CD14-positive monocyte (primary cell): ENCODE measurements around the gene RAB5IF. TPM values are rescaled to one million over a fixed set of nuclear protein-coding genes. Genes with fewer than 3 reads are reported as not detected.
A peak's percentile ranks its signal among the peaks of the same experiment; 100 is the strongest.

Source experiments
- DNase-seq, 3 donors: peaks; one replicate each; pipeline ENCODE4 v3.0.0-alpha.2; 2011 to 2022
- H2AFZ ChIP-seq: 2 replicates; pipeline ENCODE4 v1.6.0; 2012; ENCODE audit warnings: mild to moderate bottlenecking, low read depth, low read length, inconsistent platforms; ENCODE audit not compliant: insufficient read depth, poor library complexity, severe bottlenecking
- H3K27ac ChIP-seq, 2 donors: 1 replicate in 1 of 2; 2 replicates in 1 of 2; pipeline ENCODE4 v1.5.1; 2012 to 2013; ENCODE audit warnings: low read length in 2 of 2, control low read depth in 1 of 2, inconsistent platforms in 1 of 2, low read depth in 1 of 2, mild to moderate bottlenecking in 1 of 2
- H3K27me3 ChIP-seq, 2 donors: one replicate each; pipeline versions ENCODE4 v1.6.0 to v1.6.1; 2011 to 2013; ENCODE audit warnings: low read length in 2 of 2; ENCODE audit not compliant: control insufficient read depth in 2 of 2, insufficient read depth in 2 of 2
- H3K36me3 ChIP-seq, 2 donors: replicated peaks in 1 of 2; 1 replicate in 1 of 2; 2 replicates in 1 of 2; pipeline versions ENCODE4 v1.5.1 to v1.6.1; 2012 to 2013; ENCODE audit warnings: low read length in 2 of 2, control low read depth in 1 of 2, inconsistent platforms in 1 of 2, mild to moderate bottlenecking in 1 of 2; ENCODE audit not compliant: insufficient read depth in 2 of 2, control insufficient read depth in 1 of 2
- H3K4me1 ChIP-seq, 2 donors: 1 replicate in 1 of 2; 2 replicates in 1 of 2; pipeline versions ENCODE4 v1.5.1 to v1.6.1; 2012 to 2013; ENCODE audit warnings: low read length in 2 of 2, control low read depth in 1 of 2, inconsistent platforms in 1 of 2, mild to moderate bottlenecking in 1 of 2, moderate library complexity in 1 of 2; ENCODE audit not compliant: insufficient read depth in 2 of 2, control insufficient read depth in 1 of 2
- H3K4me2 ChIP-seq: replicated peaks from 2 replicates; pipeline ENCODE3; 2012; ENCODE audit warnings: low read length, moderate library complexity, mild to moderate bottlenecking; ENCODE audit not compliant: poor library complexity, severe bottlenecking; ENCODE audit errors: extremely low read depth
- H3K4me3 ChIP-seq, 3 experiments: fragments of 200-600 bp in 1 of 3; sonication (generic) in 1 of 3; replicated peaks in 1 of 3; 1 replicate in 2 of 3; 2 replicates in 1 of 3; pipeline ENCODE4 v1.5.1; 2011 to 2013; ENCODE audit warnings: low read length in 3 of 3, mild to moderate bottlenecking in 3 of 3, control low read depth in 2 of 3, low read depth in 2 of 3, inconsistent platforms in 1 of 3, moderate library complexity in 1 of 3
- H3K79me2 ChIP-seq: 2 replicates; pipeline ENCODE4 v1.6.0; 2012; ENCODE audit warnings: mild to moderate bottlenecking, control low read depth, inconsistent platforms, low read length, moderate library complexity; ENCODE audit not compliant: insufficient read depth
- H3K9ac ChIP-seq: 2 replicates; pipeline ENCODE4 v1.6.0; 2017; ENCODE audit warnings: low read length, mild to moderate bottlenecking; ENCODE audit not compliant: insufficient read depth, poor library complexity, severe bottlenecking
- H3K9me3 ChIP-seq, 2 donors: replicated peaks in 1 of 2; 1 replicate in 1 of 2; 2 replicates in 1 of 2; pipeline versions ENCODE4 v1.5.1 to v1.6.1; 2012 to 2013; ENCODE audit warnings: low read length in 2 of 2, control low read depth in 1 of 2; ENCODE audit not compliant: control insufficient read depth in 1 of 2, insufficient read depth in 1 of 2
- H4K20me1 ChIP-seq: 2 replicates; pipeline ENCODE4 v1.6.0; 2012; ENCODE audit warnings: mild to moderate bottlenecking, low read length, control low read depth, moderate library complexity; ENCODE audit not compliant: insufficient read depth
- H3K27ac Mint-ChIP-seq, 7 donors: one replicate each; pipeline ENCODE4 v1.8.0; 2020; ENCODE audit warnings: mild to moderate bottlenecking in 7 of 7, mixed read lengths in 7 of 7, moderate library complexity in 6 of 7, inconsistent platforms in 2 of 7
- H3K27me3 Mint-ChIP-seq, 3 donors: one replicate each; pipeline ENCODE4 v1.8.0; 2021 to 2022; ENCODE audit warnings: low read depth in 3 of 3, mild to moderate bottlenecking in 3 of 3, mixed read lengths in 3 of 3, moderate library complexity in 3 of 3, inconsistent platforms in 1 of 3
- H3K36me3 Mint-ChIP-seq, 2 donors: one replicate each; pipeline ENCODE4 v1.8.0; 2020; ENCODE audit warnings: mixed read lengths in 2 of 2, inconsistent platforms in 1 of 2, mild to moderate bottlenecking in 1 of 2
- H3K4me1 Mint-ChIP-seq: one replicate; pipeline ENCODE4 v1.8.0; 2020; ENCODE audit warnings: mild to moderate bottlenecking, mixed read lengths
- H3K4me3 Mint-ChIP-seq, 2 donors: one replicate each; pipeline ENCODE4 v1.8.0; 2020; ENCODE audit warnings: mild to moderate bottlenecking in 2 of 2, mixed read lengths in 2 of 2, moderate library complexity in 1 of 2
- H3K9me3 Mint-ChIP-seq, 7 donors: one replicate each; pipeline ENCODE4 v1.8.0; 2020 to 2022; ENCODE audit warnings: mixed read lengths in 7 of 7, mild to moderate bottlenecking in 6 of 7, moderate library complexity in 6 of 7, inconsistent platforms in 2 of 7
- WGBS: methylation state at CpG from one replicate; pipeline ENCODE4 v1.1.5; 2013; ENCODE audit warnings: missing lambda C conversion rate; ENCODE audit not compliant: insufficient coverage; 5-methylcytosine and 5-hydroxymethylcytosine counted together
- intact Hi-C, 2 donors: fragments of 100-400 bp; cut with micrococcal nuclease; formaldehyde crosslinking; loops; one replicate each; pipeline versions ENCODE4 v1.15.0 to v1.15.1; 2023
- polyA plus RNA-seq, 3 donors: library from polyadenylated mRNA; depleted of rRNA in 1 of 3; unstranded in 2 of 3; stranded (reverse) in 1 of 3; fragments of 300-500 nt in 2 of 3; fragments of >200 nt in 1 of 3; fragmentation: Illumina TruSeq in 2 of 3; gene quantifications; 1 replicate in 2 of 3; 2 replicates in 1 of 3; pipeline ENCODE4 v1.2.3, GENCODE V29; 2012 to 2021
- TF ChIP-seq, protein P1 (sequence below): fragments of 200-600 bp; IDR thresholded peaks from one replicate; pipeline ENCODE4 v1.8.0; 2022; ENCODE audit warnings: antibody characterized with exemption, mild to moderate bottlenecking

Gene RAB5IF
- polyA plus RNA-seq, 3 donors, result 325 to 790 (median 757) TPM

DNA sequence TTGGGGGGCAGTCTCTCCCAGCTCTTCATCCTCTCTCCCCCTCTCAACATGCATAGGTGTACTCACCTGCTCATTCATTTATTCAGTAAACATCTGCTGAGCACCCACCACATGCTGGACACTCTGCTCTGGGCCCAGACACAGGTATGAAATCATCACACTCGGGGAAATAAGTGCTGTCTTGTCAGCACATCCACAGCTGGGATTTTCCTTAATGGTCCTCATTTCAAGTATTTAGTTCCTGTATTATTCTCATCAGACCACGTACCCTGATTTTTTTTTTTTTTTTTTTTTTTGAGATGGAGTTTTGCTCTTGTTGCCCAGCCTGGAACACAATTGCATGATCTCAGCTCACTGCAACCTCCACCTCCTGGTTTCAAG is 19.4 kb downstream of the RAB5IF start:
- WGBS, result 86% methylated on average over 1 of the region's 2 CpGs
- Mint-ChIP-seq H3K4me3 (no peak overlapping the region), H3K4me1 (peaks cover 14% of the 10 kb centered on the region), H3K27ac (no peak overlapping the region), H3K9me3 (no peaks in the 10 kb centered on the region), H3K36me3 (peaks cover 0 to 5% of the 10 kb centered on the region in 2 donors), H3K27me3 (peaks cover 0 to 3% (median 0%) of the 10 kb centered on the region in 3 donors)
- H3K4me3 ChIP-seq, result no peak overlapping the region
- no peak overlapping the region for H2AFZ ChIP-seq
- no peaks in the 10 kb centered on the region for H3K36me3 ChIP-seq
- no peak overlapping the region for H3K4me2 ChIP-seq
- H3K9ac ChIP-seq, result no peak overlapping the region
- DNase-seq, result no peak
- H3K27ac ChIP-seq, result no peak overlapping the region
- H3K27me3 ChIP-seq, result no peaks in the 10 kb centered on the region
- peaks cover 6 to 8% of the 10 kb centered on the region in 2 donors for H3K4me1 ChIP-seq
- no peaks in the 10 kb centered on the region for H3K79me2 ChIP-seq
- intact Hi-C loops, result no loop called here
- TF ChIP-seq, protein P1, sequence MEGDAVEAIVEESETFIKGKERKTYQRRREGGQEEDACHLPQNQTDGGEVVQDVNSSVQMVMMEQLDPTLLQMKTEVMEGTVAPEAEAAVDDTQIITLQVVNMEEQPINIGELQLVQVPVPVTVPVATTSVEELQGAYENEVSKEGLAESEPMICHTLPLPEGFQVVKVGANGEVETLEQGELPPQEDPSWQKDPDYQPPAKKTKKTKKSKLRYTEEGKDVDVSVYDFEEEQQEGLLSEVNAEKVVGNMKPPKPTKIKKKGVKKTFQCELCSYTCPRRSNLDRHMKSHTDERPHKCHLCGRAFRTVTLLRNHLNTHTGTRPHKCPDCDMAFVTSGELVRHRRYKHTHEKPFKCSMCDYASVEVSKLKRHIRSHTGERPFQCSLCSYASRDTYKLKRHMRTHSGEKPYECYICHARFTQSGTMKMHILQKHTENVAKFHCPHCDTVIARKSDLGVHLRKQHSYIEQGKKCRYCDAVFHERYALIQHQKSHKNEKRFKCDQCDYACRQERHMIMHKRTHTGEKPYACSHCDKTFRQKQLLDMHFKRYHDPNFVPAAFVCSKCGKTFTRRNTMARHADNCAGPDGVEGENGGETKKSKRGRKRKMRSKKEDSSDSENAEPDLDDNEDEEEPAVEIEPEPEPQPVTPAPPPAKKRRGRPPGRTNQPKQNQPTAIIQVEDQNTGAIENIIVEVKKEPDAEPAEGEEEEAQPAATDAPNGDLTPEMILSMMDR, result no peak
- no peaks in the 10 kb centered on the region for H4K20me1 ChIP-seq
- no peaks in the 10 kb centered on the region for H3K9me3 ChIP-seq

DNA sequence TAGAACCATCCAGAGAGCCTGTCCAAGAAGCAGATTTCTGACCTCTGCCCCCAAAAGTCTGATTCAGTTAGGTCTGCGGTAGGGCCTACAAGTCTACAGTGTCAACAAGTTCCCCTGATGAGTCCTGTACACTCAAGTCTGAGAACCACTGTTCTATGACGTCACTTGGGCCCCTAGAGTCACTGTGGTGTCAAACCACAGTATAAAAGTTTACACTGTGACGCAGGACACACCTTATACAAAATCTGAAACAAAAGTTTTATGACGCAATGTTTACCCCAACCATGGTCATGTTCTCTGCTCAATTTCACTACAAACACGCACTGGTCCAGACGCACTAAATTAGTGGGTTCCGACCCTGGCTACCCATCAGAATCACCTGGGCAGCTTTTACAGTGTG is 22.5 kb downstream of the RAB5IF start:
- DNase-seq, result no peak
- no peak overlapping the region for H2AFZ ChIP-seq
- no peak overlapping the region for H3K27ac ChIP-seq
- no peaks in the 10 kb centered on the region for H3K79me2 ChIP-seq
- H3K36me3 ChIP-seq, result no peaks in the 10 kb centered on the region
- H3K4me1 ChIP-seq, result peaks cover 11 to 16% of the 10 kb centered on the region in 2 donors
- peaks cover 0 to 2% of the 10 kb centered on the region in 2 donors for H3K36me3 Mint-ChIP-seq
- no peaks in the 10 kb centered on the region for H3K9me3 Mint-ChIP-seq
- H4K20me1 ChIP-seq, result no peaks in the 10 kb centered on the region
- H3K27me3 ChIP-seq, result no peaks in the 10 kb centered on the region
- H3K4me1 Mint-ChIP-seq, result peaks cover 34% of the 10 kb centered on the region
- no peaks in the 10 kb centered on the region for H3K9me3 ChIP-seq
- H3K9ac ChIP-seq, result no peak overlapping the region
- intact Hi-C loops, result no loop called here
- H3K27ac Mint-ChIP-seq, result peak overlapping the region in 1 of 7 donors; percentile 49
- TF ChIP-seq, protein P1, result no peak
- no peak overlapping the region for H3K4me3 ChIP-seq
- no peak overlapping the region for H3K4me2 ChIP-seq
- peaks cover 0 to 3% (median 0%) of the 10 kb centered on the region in 3 donors for H3K27me3 Mint-ChIP-seq
- no peak overlapping the region for H3K4me3 Mint-ChIP-seq
- 91% methylated on average over 3 of the region's 7 CpGs for WGBS
